ENCODE results near the gene SBNO2.

DNA sequence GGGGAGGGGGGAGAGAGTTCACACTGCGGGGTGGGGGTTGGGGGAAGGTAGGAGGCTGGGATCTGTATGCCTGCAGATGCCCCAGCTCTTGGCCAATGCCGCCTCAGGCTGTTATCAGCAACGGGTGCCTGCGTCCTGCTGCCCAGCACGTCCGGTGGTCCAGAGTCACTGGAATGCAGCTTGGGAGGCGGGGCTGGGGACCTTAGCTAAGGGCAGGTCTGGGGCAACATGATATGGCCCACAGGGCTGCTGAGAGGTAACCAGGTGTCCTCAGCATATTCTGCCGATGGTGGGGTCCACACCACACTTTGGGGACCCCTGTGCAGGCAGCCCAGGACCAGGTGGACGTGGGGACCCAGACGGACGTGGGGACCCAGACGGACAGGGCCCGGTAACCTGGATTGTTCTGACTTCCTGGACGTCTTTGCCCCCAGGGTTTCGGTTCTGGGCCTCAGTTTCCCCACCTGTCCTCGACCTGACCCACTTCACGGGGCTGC, 107.8 kb downstream of the SBNO2 start:
- TF ChIP-seq, protein P1, sequence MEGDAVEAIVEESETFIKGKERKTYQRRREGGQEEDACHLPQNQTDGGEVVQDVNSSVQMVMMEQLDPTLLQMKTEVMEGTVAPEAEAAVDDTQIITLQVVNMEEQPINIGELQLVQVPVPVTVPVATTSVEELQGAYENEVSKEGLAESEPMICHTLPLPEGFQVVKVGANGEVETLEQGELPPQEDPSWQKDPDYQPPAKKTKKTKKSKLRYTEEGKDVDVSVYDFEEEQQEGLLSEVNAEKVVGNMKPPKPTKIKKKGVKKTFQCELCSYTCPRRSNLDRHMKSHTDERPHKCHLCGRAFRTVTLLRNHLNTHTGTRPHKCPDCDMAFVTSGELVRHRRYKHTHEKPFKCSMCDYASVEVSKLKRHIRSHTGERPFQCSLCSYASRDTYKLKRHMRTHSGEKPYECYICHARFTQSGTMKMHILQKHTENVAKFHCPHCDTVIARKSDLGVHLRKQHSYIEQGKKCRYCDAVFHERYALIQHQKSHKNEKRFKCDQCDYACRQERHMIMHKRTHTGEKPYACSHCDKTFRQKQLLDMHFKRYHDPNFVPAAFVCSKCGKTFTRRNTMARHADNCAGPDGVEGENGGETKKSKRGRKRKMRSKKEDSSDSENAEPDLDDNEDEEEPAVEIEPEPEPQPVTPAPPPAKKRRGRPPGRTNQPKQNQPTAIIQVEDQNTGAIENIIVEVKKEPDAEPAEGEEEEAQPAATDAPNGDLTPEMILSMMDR (IDR thresholded peaks at IDR 0.05) = no peak
- TF ChIP-seq POLR2A (IDR thresholded peaks at IDR 0.05) = no peak

Measured in right lobe of liver (tissue), 4 donors.